ENCODE measurements around the gene ANO4.

ANO4 gene

GRCh38 chr12:100797246-100797645 lies 2.7 kb downstream of the ANO4 start:
- Histone ChIP-seq H3K27me3 (ENCODE audit: low read length) (no peaks in the 10 kb centered on the region), H3K4me3 (ENCODE audit: insufficient read depth, low read length, poor library complexity, severe bottlenecking) (no peak overlapping the region), H3K4me2 (ENCODE audit: low read depth, low read length, poor library complexity, severe bottlenecking) (no peak overlapping the region), H3K9ac (ENCODE audit: low read length) (no peak overlapping the region), H3K79me2 (ENCODE audit: insufficient read depth, low read length) (no peaks in the 10 kb centered on the region), H2AFZ (ENCODE audit: low read depth, low read length, severe bottlenecking) (no peak overlapping the region), H3F3A (ENCODE audit: insufficient read depth) (no peaks in the 10 kb centered on the region), H4K20me1 (ENCODE audit: low read depth, low read length) (no peaks in the 10 kb centered on the region), H3K9me3 (ENCODE audit: insufficient read depth, low read length) (no peaks in the 10 kb centered on the region), H3K36me3 (ENCODE audit: low read length) (no peaks in the 10 kb centered on the region), H3K27ac (ENCODE audit: low read depth, low read length) (no peak overlapping the region), H3K9me2 (replicated peaks; ENCODE audit: insufficient read depth, low read length) (no peaks in the 10 kb centered on the region)
- TF ChIP-seq CTCF (IDR thresholded peaks at IDR 0.05; ENCODE audit: insufficient read depth, low read length, poor library complexity, severe bottlenecking) (no peak), EZH2phosphoT487 (conservative IDR thresholded peaks at IDR 0.05; ENCODE audit: low read length) (no peak)

- Histone ChIP-seq H3K27ac (ENCODE audit: low read depth, low read length) (no peak overlapping the region), H3K9ac (ENCODE audit: low read length) (no peak overlapping the region), H2AFZ (ENCODE audit: low read depth, low read length, severe bottlenecking) (no peak overlapping the region), H3K9me2 (replicated peaks; ENCODE audit: insufficient read depth, low read length) (no peaks in the 10 kb centered on the region), H3K36me3 (ENCODE audit: low read length) (no peaks in the 10 kb centered on the region), H3K4me3 (ENCODE audit: insufficient read depth, low read length, poor library complexity, severe bottlenecking) (no peak overlapping the region), H3F3A (ENCODE audit: insufficient read depth) (no peaks in the 10 kb centered on the region), H3K79me2 (ENCODE audit: insufficient read depth, low read length) (no peaks in the 10 kb centered on the region), H3K4me2 (ENCODE audit: low read depth, low read length, poor library complexity, severe bottlenecking) (no peak overlapping the region), H3K9me3 (ENCODE audit: insufficient read depth, low read length) (no peaks in the 10 kb centered on the region), H3K27me3 (ENCODE audit: low read length) (no peaks in the 10 kb centered on the region), H4K20me1 (ENCODE audit: low read depth, low read length) (no peaks in the 10 kb centered on the region)
- TF ChIP-seq CTCF (IDR thresholded peaks at IDR 0.05; ENCODE audit: insufficient read depth, low read length, poor library complexity, severe bottlenecking) (no peak), EZH2phosphoT487 (conservative IDR thresholded peaks at IDR 0.05; ENCODE audit: low read length) (no peak)
Observed at GRCh38 chr12:100797786-100798185, 3.2 kb downstream of the ANO4 start.

- Histone ChIP-seq H3K27ac (ENCODE audit: low read depth, low read length) (no peak overlapping the region), H2AFZ (ENCODE audit: low read depth, low read length, severe bottlenecking) (no peak overlapping the region), H3K36me3 (ENCODE audit: low read length) (no peaks in the 10 kb centered on the region), H3K9ac (ENCODE audit: low read length) (no peak overlapping the region), H3K4me3 (ENCODE audit: insufficient read depth, low read length, poor library complexity, severe bottlenecking) (no peak overlapping the region), H3K4me2 (ENCODE audit: low read depth, low read length, poor library complexity, severe bottlenecking) (no peak overlapping the region), H3K27me3 (ENCODE audit: low read length) (no peaks in the 10 kb centered on the region), H3F3A (ENCODE audit: insufficient read depth) (no peaks in the 10 kb centered on the region), H4K20me1 (ENCODE audit: low read depth, low read length) (no peaks in the 10 kb centered on the region), H3K79me2 (ENCODE audit: insufficient read depth, low read length) (no peaks in the 10 kb centered on the region), H3K9me2 (replicated peaks; ENCODE audit: insufficient read depth, low read length) (no peaks in the 10 kb centered on the region), H3K9me3 (ENCODE audit: insufficient read depth, low read length) (no peaks in the 10 kb centered on the region)
- TF ChIP-seq EZH2phosphoT487 (conservative IDR thresholded peaks at IDR 0.05; ENCODE audit: low read length) = no peak
- TF ChIP-seq CTCF (IDR thresholded peaks at IDR 0.05; ENCODE audit: insufficient read depth, low read length, poor library complexity, severe bottlenecking) = no peak
Observed at GRCh38 chr12:100798286-100799160, 3.9 kb downstream of the ANO4 start.

All from SU-DHL-6 (cell line).